ENCODE data around the gene ARHGAP10. TPM values are rescaled to one million over a fixed set of nuclear protein-coding genes. Genes with fewer than 3 reads are reported as not detected.

ARHGAP10 gene
- polyA plus RNA-seq, 1 experiment: 31.1 TPM

GRCh38 chr4:147707892-147708672 is 23.8 kb upstream of the ARHGAP10 start:
- Histone ChIP-seq H3K27ac (ENCODE audit: low read depth, low read length) (no peak overlapping the region), H3K4me3 (ENCODE audit: low read depth, low read length) (no peak overlapping the region), H3K9me3 (ENCODE audit: control insufficient read depth, insufficient read depth, low read length) (peaks cover 3% of the 10 kb centered on the region; the same call in 1 of the 2 replicates), H3K27me3 (ENCODE audit: control insufficient read depth, insufficient read depth, low read length) (no peaks in the 10 kb centered on the region)
- ChIA-PET CTCF (interaction anchor here (0.5 to 6.5 kb wide), 42 partner anchors 9 to 597 kb away, joined by 3 to 123 read pairs (median 4); partner anchors contain the start of genes ARHGAP10 and PRMT9), POLR2A (no interaction called here)
- no peak for DNase-seq (ENCODE audit: low read depth, low spot score)
- TF ChIP-seq CTCF (IDR thresholded peaks at IDR 0.05; ENCODE audit: low read depth, low read length): peak; percentile 86

- POLR2A ChIA-PET: no interaction called here
- TF ChIP-seq CTCF (IDR thresholded peaks at IDR 0.05; ENCODE audit: low read depth, low read length): no peak
- peaks cover 3% of the 10 kb centered on the region; the same call in 1 of the 2 replicates for H3K9me3 ChIP-seq (ENCODE audit: control insufficient read depth, insufficient read depth, low read length)
- no peak overlapping the region for H3K27ac ChIP-seq (ENCODE audit: low read depth, low read length)
- H3K27me3 ChIP-seq (ENCODE audit: control insufficient read depth, insufficient read depth, low read length): no peaks in the 10 kb centered on the region
- CTCF ChIA-PET: interaction anchor here (0.7 to 6.5 kb wide), 5 partner anchors 9 to 583 kb away, joined by 3 to 123 read pairs (median 6); no protein-coding TSS in a partner anchor
- DNase-seq (ENCODE audit: low read depth, low spot score): no peak
- no peak overlapping the region for H3K4me3 ChIP-seq (ENCODE audit: low read depth, low read length)
Measured at GRCh38 chr4:147709999-147710398, 21.9 kb upstream of the ARHGAP10 start.

GRCh38 chr4:147714575-147715401 is 17.1 kb upstream of the ARHGAP10 start:
- peak; percentile 60 for DNase-seq (ENCODE audit: low read depth, low spot score)
- no peak overlapping the region for H3K4me3 ChIP-seq (ENCODE audit: low read depth, low read length)
- CTCF ChIA-PET: interaction anchor here (3.7 kb wide), 1 partner anchor 151 kb away, joined by 74 read pairs; no protein-coding TSS in a partner anchor
- TF ChIP-seq CTCF (IDR thresholded peaks at IDR 0.05; ENCODE audit: low read depth, low read length): no peak
- peaks cover 3% of the 10 kb centered on the region; the same call in 1 of the 2 replicates for H3K9me3 ChIP-seq (ENCODE audit: control insufficient read depth, insufficient read depth, low read length)
- POLR2A ChIA-PET: interaction anchor here (1.4 to 2.2 kb wide), 2 partner anchors 17 to 27 kb away, joined by 5 to 9 read pairs; partner anchors contain the start of gene ARHGAP10
- H3K27ac ChIP-seq (ENCODE audit: low read depth, low read length): no peak overlapping the region
- H3K27me3 ChIP-seq (ENCODE audit: control insufficient read depth, insufficient read depth, low read length): no peaks in the 10 kb centered on the region

- ChIA-PET POLR2A (no interaction called here), CTCF (interaction anchor here (0.7 to 2.1 kb wide), 2 partner anchors 10 to 149 kb away, joined by 3 to 11 read pairs; no protein-coding TSS in a partner anchor)
- no peaks in the 10 kb centered on the region for H3K9me3 ChIP-seq (ENCODE audit: control insufficient read depth, insufficient read depth, low read length)
- H3K27me3 ChIP-seq (ENCODE audit: control insufficient read depth, insufficient read depth, low read length): no peaks in the 10 kb centered on the region
- H3K27ac ChIP-seq (ENCODE audit: low read depth, low read length): no peak overlapping the region
- no peak overlapping the region for H3K4me3 ChIP-seq (ENCODE audit: low read depth, low read length)
- no peak for TF ChIP-seq CTCF (IDR thresholded peaks at IDR 0.05; ENCODE audit: low read depth, low read length)
- no peak for DNase-seq (ENCODE audit: low read depth, low spot score)
Measured at GRCh38 chr4:147717878-147718277, 14.0 kb upstream of the ARHGAP10 start.
